ENCODE data around the gene FLNC.

Gene FLNC

GRCh38 chr7:128830231-128831177 is at the start of gene FLNC:
Gene FLNC, plus strand, starts transcription at chr7:128830406. Its CDS starts 232 bp downstream, at chr7:128830638.
- DNase-seq (ENCODE audit: low spot score) = peak; percentile 50

- DNase-seq (ENCODE audit: low spot score) = no peak
Measured at GRCh38 chr7:128781126-128781525, 49.1 kb upstream of the FLNC start.

GRCh38 chr7:128781851-128782250 is 48.4 kb upstream of the FLNC start:
- no peak for DNase-seq (ENCODE audit: low spot score)

GRCh38 chr7:128783143-128783861 is 46.9 kb upstream of the FLNC start:
- peak; percentile 76 for DNase-seq (ENCODE audit: low spot score)

GRCh38 chr7:128785738-128786137 is 44.5 kb upstream of the FLNC start:
- DNase-seq (ENCODE audit: low spot score) = no peak

GRCh38 chr7:128788446-128789412 is 41.5 kb upstream of the FLNC start:
- DNase-seq (ENCODE audit: low spot score) = no peak

- DNase-seq (ENCODE audit: low spot score) = no peak
Measured at GRCh38 chr7:128790315-128791041, 39.7 kb upstream of the FLNC start.

- peak; percentile 67 for DNase-seq (ENCODE audit: low spot score)
Measured at GRCh38 chr7:128791121-128791971, 38.9 kb upstream of the FLNC start, which contains the start of gene CCDC136. Gene CCDC136, plus strand, starts transcription at chr7:128791968. Its CDS starts 444 bp downstream, at chr7:128792412.

- no peak for DNase-seq (ENCODE audit: low spot score)
Measured at GRCh38 chr7:128791972-128792327, 38.3 kb upstream of the FLNC start.

GRCh38 chr7:128792471-128793180 is 37.6 kb upstream of the FLNC start:
- DNase-seq (ENCODE audit: low spot score) = no peak

GRCh38 chr7:128793181-128793547 is 37.0 kb upstream of the FLNC start:
- DNase-seq (ENCODE audit: low spot score) = no peak

GRCh38 chr7:128794020-128794419 is 36.2 kb upstream of the FLNC start:
- peak; percentile 23 for DNase-seq (ENCODE audit: low spot score)

- DNase-seq (ENCODE audit: low spot score) = no peak
Measured at GRCh38 chr7:128794436-128794835, 35.8 kb upstream of the FLNC start.

- no peak for DNase-seq (ENCODE audit: low spot score)
Measured at GRCh38 chr7:128795129-128795528, 35.1 kb upstream of the FLNC start.

GRCh38 chr7:128796327-128796726 is 33.9 kb upstream of the FLNC start:
- no peak for DNase-seq (ENCODE audit: low spot score)

GRCh38 chr7:128799451-128799850 is 30.8 kb upstream of the FLNC start:
- DNase-seq (ENCODE audit: low spot score) = no peak

GRCh38 chr7:128800567-128800966 is 29.6 kb upstream of the FLNC start:
- DNase-seq (ENCODE audit: low spot score) = no peak

GRCh38 chr7:128801003-128801402 is 29.2 kb upstream of the FLNC start:
- DNase-seq (ENCODE audit: low spot score) = no peak

GRCh38 chr7:128801667-128802418 is 28.4 kb upstream of the FLNC start:
- no peak for DNase-seq (ENCODE audit: low spot score)

Data from kidney tubule cell (primary cell).